ENCODE data around the gene TSHZ1.
"Not testable (repeated sequence)": the region's sequence is repeated elsewhere in the genome, so short reads cannot be mapped to it uniquely, and the experiment has no call there.

TSHZ1 gene

DNA sequence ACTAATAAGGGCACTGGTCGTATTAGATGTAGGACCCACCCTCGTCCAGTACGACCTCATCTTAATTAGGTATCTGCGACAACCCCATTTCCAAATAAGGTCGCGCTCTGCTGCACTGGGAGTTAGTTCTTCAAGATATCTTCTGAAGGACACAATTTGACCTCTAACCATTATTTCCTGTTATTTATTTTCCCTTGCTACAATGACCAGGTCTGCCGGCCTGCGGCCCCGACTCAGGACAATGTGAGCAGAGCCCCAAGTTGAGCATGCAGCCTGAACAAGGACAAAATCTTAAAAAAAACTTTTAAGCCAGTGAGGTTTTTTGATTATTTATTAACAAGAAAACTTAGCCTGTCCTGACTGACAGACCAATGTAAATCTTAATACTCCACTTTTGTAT is 109.3 kb downstream of the TSHZ1 start:
- TF ChIP-seq, protein P1, sequence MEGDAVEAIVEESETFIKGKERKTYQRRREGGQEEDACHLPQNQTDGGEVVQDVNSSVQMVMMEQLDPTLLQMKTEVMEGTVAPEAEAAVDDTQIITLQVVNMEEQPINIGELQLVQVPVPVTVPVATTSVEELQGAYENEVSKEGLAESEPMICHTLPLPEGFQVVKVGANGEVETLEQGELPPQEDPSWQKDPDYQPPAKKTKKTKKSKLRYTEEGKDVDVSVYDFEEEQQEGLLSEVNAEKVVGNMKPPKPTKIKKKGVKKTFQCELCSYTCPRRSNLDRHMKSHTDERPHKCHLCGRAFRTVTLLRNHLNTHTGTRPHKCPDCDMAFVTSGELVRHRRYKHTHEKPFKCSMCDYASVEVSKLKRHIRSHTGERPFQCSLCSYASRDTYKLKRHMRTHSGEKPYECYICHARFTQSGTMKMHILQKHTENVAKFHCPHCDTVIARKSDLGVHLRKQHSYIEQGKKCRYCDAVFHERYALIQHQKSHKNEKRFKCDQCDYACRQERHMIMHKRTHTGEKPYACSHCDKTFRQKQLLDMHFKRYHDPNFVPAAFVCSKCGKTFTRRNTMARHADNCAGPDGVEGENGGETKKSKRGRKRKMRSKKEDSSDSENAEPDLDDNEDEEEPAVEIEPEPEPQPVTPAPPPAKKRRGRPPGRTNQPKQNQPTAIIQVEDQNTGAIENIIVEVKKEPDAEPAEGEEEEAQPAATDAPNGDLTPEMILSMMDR (IDR thresholded peaks at IDR 0.05; ENCODE audit: extremely low read depth, missing control alignments) = no peak
- DNase-seq (ENCODE audit: low spot score) = no peak

DNA sequence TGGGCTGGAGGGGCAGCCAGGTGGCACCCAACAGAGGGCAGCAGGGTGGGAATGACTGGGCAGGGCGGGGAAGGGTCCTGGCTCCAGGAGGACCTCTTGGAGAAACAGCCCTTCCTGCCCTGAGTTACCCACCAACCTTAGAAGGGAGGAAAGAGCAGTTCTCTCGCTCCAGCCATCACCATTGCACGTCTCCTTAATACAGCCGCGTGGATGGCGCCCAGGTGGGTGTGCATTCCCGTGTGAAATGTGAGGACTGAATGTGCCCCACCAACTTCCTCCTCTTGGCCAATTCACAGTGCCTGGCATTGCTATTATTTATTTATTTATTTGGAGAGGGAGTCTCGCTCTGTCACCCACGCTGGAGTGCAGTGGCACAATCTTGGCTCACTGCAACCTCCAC is 109.9 kb downstream of the TSHZ1 start:
- no peak for DNase-seq (ENCODE audit: low spot score)
- TF ChIP-seq, protein P1 (IDR thresholded peaks at IDR 0.05; ENCODE audit: extremely low read depth, missing control alignments) = no peak

DNA sequence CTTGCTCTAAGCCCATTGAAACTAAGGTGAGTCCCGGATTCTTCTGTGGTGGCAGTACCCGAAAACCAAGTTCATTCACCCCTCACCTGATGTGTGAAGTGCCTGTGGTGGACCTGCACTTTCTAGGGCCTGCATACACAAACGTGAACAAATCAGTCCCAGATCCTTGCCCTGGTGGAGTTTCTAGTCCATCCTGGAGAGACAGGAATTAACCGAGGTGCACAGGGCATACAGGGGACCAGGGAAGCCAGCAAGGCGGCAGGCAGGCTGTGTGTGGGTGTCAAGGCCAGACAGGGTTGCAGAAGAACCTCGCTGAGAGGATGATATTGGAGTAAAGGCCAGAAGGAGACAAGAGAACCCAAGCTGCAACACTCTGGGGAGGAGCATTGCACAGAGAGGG is 110.8 kb downstream of the TSHZ1 start:
- TF ChIP-seq, protein P1 (IDR thresholded peaks at IDR 0.05; ENCODE audit: extremely low read depth, missing control alignments) = no peak

DNA sequence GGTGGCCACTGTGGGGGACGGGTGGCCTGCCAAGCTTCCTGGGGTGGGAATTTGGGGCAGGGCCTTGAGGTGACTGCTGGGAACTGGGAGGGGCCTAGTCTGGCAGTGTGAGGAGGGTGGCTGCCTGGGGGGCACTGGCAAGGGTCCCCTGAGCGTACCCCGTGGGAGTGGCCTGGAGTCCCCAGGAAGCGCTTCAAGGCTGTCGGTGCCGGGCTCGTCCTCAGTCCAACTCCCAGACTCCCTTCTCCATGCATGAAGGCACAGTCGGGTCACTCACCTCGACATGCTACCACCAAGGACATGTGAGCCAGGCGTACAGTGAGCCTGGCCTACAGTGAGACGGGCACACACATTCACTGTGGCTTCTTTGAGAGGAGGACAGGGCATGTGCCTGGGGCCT is 111.6 kb downstream of the TSHZ1 start:
- TF ChIP-seq, protein P1 (IDR thresholded peaks at IDR 0.05; ENCODE audit: extremely low read depth, missing control alignments) = no peak
- DNase-seq (ENCODE audit: low spot score) = no peak

More for the DNA sequence above, 110.8 kb downstream of the TSHZ1 start:
- no peak for DNase-seq (ENCODE audit: low spot score)

DNA sequence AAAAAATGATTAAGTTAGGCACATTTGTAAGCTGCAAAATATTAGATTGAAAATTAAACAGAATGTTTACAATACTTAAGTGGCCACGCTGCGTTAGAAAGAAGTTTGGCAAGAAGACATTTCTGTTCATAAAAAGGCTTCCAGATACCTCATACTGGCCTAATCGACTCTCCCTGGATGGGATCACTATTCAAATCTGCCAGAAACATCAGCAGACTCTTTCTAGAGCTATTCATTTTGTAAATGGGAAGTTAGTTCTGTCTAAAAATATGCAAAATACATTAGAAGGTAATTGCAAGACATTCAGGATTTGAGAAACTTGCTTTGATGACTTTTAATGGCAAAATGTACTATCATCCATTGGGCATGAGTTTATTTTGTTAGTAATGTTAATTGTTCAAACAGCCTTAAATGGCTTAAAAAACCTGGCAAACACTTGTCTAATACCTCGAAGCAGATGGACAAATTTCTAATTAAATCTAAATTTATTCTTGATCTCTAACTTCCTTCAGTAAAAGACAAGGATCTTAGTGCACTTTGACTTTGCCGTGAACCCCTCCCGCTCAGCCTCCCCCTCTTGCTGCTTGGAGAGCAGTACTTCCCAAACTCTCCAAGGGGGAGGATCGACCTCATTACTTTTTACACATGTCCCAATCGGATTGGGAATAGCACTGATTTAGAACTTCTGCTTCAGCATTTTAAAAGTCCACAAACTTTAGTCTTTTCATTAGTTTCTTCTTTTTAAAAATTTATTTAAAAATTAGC is 113.4 kb downstream of the TSHZ1 start:
- no peak for DNase-seq (ENCODE audit: low spot score)
- TF ChIP-seq, protein P1 (IDR thresholded peaks at IDR 0.05; ENCODE audit: extremely low read depth, missing control alignments) = no peak

DNA sequence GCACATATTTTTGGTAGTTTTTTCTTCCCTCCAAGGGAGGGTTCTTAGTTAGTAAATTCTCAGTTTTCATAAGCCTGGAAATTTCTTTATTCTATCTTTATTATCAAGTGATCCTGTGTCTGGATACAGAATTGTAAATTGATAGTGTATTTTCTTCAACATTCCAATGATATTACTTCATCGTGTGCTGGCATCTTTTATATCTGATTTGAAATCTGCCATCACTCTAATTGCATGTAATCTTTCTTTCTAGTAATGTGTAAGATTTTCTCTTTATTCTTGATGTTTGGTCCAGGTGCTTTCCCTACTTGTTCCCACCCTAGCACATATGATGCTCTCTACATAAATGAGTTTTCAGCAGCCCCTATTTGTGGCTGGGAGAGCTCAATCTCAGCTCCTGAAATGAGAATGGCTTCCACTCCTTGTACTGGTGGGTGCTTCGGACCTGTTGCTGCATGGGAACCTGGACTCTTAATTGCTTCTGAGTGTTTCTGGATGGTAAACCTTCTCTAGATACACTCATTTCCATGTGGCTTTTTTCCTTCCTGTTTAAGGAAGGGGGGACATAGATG is 114.2 kb downstream of the TSHZ1 start:
- DNase-seq (ENCODE audit: low spot score) = no peak
- TF ChIP-seq, protein P1 (IDR thresholded peaks at IDR 0.05; ENCODE audit: extremely low read depth, missing control alignments) = no peak

DNA sequence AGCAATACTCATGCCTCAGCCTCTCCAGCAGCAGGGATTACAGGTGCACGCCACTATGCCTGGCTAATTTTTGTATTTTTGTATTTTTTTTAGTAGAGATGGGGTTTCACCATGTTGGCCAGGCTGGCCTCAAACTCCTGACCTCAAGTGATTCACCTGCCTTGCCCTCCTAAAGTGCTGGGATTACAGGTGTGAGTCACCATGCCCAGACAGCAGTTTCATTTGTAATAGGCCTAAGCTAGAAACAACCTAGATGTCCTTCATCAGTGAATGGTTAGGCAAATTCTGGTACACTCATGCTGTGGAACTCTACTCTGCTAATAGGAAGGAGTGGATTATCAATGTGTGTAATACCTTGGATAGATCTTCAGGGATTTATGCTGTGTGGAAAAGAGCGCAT is 119.2 kb downstream of the TSHZ1 start:
- not testable (repeated sequence) for DNase-seq (ENCODE audit: low spot score)

DNA sequence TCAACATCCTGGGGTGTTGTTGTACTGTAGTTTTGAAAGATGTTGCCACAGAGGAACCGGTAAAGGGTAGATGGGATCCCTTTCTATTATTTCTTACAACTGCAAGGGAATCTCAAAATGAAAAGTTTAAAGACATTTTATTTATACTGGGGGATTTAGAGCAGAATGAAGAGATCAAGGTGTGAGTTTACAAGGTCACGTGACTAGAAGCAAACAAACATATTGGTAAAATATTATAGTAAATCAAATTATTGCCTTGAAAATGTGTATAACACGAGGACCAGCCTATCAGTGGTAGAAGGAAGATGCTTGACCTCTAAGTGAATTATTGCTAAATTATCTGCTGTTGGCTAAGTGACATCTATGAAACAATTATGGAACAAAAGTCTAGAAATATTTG is 119.7 kb downstream of the TSHZ1 start:
- DNase-seq (ENCODE audit: low spot score) = no peak
- TF ChIP-seq, protein P1 (IDR thresholded peaks at IDR 0.05; ENCODE audit: extremely low read depth, missing control alignments) = no peak
